Endothelial cell (in vitro differentiated cells): ENCODE data around the gene CEP128. TPM values are rescaled to one million over a fixed set of nuclear protein-coding genes. Genes with fewer than 3 reads are reported as not detected.

ENCODE experiments used
- DNase-seq: peaks from one replicate; pipeline ENCODE4 v3.0.0; 2021; ENCODE audit warnings: low spot score
- H3K27ac Mint-ChIP-seq: one replicate; pipeline ENCODE4 v1.8.0; 2021; ENCODE audit warnings: mixed read lengths, inconsistent platforms; ENCODE audit not compliant: unreplicated experiment
- H3K27me3 Mint-ChIP-seq: one replicate; pipeline ENCODE4 v1.8.0; 2021; ENCODE audit warnings: mild to moderate bottlenecking, moderate library complexity, mixed read lengths, inconsistent platforms; ENCODE audit not compliant: unreplicated experiment
- H3K36me3 Mint-ChIP-seq: one replicate; pipeline ENCODE4 v1.8.0; 2021; ENCODE audit warnings: mild to moderate bottlenecking, low read depth, mixed read lengths, inconsistent platforms; ENCODE audit not compliant: unreplicated experiment
- H3K4me1 Mint-ChIP-seq: one replicate; pipeline ENCODE4 v1.8.0; 2021; ENCODE audit warnings: mild to moderate bottlenecking, mixed read lengths, inconsistent platforms; ENCODE audit not compliant: unreplicated experiment
- H3K4me3 Mint-ChIP-seq: one replicate; pipeline ENCODE4 v1.8.0; 2021; ENCODE audit warnings: mild to moderate bottlenecking, mixed read lengths, inconsistent platforms; ENCODE audit not compliant: unreplicated experiment
- H3K9me3 Mint-ChIP-seq: one replicate; pipeline ENCODE4 v1.8.0; 2021; ENCODE audit warnings: mixed read lengths, inconsistent platforms; ENCODE audit not compliant: unreplicated experiment
- total RNA-seq: library from RNA; stranded (reverse); fragmentation: NEBNext Ultra II Directional; extraction: Animal tissue kit (Norgen Biotek cat#: 25700); gene quantifications from one replicate; pipeline ENCODE4 v1.2.1, GENCODE V29; 2021; ENCODE audit not compliant: unreplicated experiment
- TF ChIP-seq, protein P1 (sequence below): fragments of 200-600 bp; sonication (generic); IDR thresholded peaks from one replicate; pipeline ENCODE4 v1.5.0; 2021; ENCODE audit warnings: antibody characterized with exemption; ENCODE audit not compliant: unreplicated experiment

The CEP128 gene
- total RNA-seq, 1 donor from 2014 or later: 10.4 TPM

GRCh38 chr14:80714474-80714873 lies 227.1 kb downstream of the CEP128 start:
- H3K4me1 Mint-ChIP-seq: no peaks in the 10 kb centered on the region
- no peaks in the 10 kb centered on the region for H3K9me3 Mint-ChIP-seq
- TF ChIP-seq, protein P1, sequence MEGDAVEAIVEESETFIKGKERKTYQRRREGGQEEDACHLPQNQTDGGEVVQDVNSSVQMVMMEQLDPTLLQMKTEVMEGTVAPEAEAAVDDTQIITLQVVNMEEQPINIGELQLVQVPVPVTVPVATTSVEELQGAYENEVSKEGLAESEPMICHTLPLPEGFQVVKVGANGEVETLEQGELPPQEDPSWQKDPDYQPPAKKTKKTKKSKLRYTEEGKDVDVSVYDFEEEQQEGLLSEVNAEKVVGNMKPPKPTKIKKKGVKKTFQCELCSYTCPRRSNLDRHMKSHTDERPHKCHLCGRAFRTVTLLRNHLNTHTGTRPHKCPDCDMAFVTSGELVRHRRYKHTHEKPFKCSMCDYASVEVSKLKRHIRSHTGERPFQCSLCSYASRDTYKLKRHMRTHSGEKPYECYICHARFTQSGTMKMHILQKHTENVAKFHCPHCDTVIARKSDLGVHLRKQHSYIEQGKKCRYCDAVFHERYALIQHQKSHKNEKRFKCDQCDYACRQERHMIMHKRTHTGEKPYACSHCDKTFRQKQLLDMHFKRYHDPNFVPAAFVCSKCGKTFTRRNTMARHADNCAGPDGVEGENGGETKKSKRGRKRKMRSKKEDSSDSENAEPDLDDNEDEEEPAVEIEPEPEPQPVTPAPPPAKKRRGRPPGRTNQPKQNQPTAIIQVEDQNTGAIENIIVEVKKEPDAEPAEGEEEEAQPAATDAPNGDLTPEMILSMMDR: no peak
- H3K4me3 Mint-ChIP-seq: no peak overlapping the region
- no peak for DNase-seq
- H3K36me3 Mint-ChIP-seq: no peaks in the 10 kb centered on the region
- no peak overlapping the region for H3K27ac Mint-ChIP-seq
- no peaks in the 10 kb centered on the region for H3K27me3 Mint-ChIP-seq

- Mint-ChIP-seq H3K27ac (no peak overlapping the region), H3K4me1 (no peaks in the 10 kb centered on the region), H3K27me3 (no peaks in the 10 kb centered on the region), H3K9me3 (no peaks in the 10 kb centered on the region), H3K36me3 (no peaks in the 10 kb centered on the region), H3K4me3 (no peak overlapping the region)
- no peak for DNase-seq
- TF ChIP-seq, protein P1: no peak
These were observed 228.3 kb downstream of the CEP128 start for GRCh38 chr14:80713076-80713850.

GRCh38 chr14:80705241-80705980 lies 236.1 kb downstream of the CEP128 start:
- no peak for DNase-seq
- Mint-ChIP-seq H3K9me3 (no peaks in the 10 kb centered on the region), H3K4me1 (peaks cover 6% of the 10 kb centered on the region), H3K27ac (no peak overlapping the region), H3K27me3 (no peaks in the 10 kb centered on the region), H3K36me3 (no peaks in the 10 kb centered on the region), H3K4me3 (no peak overlapping the region)
- TF ChIP-seq, protein P1: no peak

DNA sequence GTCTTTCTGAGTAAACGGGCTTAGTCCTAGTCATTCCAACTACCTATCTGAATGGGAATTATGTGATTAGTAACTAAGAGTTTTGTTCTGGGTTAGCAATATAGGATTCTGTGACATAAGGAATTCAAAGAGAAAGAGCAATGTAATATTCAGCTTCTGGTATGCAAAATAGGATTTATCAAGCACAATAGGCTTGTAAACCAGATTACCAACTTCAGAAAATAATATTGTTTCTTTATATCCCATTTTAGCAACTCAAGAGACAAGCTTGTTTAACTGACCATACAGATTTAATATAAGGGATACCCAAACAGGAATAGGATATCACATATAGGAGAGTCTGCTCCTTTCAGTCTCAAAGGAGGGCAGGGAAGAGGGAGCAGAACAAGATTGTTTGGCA lies 240.9 kb downstream of the CEP128 start:
- Mint-ChIP-seq H3K36me3 (no peaks in the 10 kb centered on the region), H3K4me3 (no peak overlapping the region), H3K4me1 (peaks cover 6% of the 10 kb centered on the region), H3K9me3 (no peaks in the 10 kb centered on the region), H3K27me3 (no peaks in the 10 kb centered on the region), H3K27ac (no peak overlapping the region)
- no peak for DNase-seq
- TF ChIP-seq, protein P1: no peak

GRCh38 chr14:80699861-80700260 lies 241.7 kb downstream of the CEP128 start:
- H3K27me3 Mint-ChIP-seq: no peaks in the 10 kb centered on the region
- no peak overlapping the region for H3K27ac Mint-ChIP-seq
- no peak for DNase-seq
- H3K9me3 Mint-ChIP-seq: no peaks in the 10 kb centered on the region
- H3K4me3 Mint-ChIP-seq: no peak overlapping the region
- TF ChIP-seq, protein P1: no peak
- peaks cover 6% of the 10 kb centered on the region for H3K4me1 Mint-ChIP-seq
- no peaks in the 10 kb centered on the region for H3K36me3 Mint-ChIP-seq
